Esophagus squamous epithelium (tissue), 4 donors: Measurements from ENCODE around the gene TANC1.

Source experiments
- CTCF ChIP-seq, 6 experiments: fragments of 450-650 bp in 4 of 6; fragments of 200-600 bp in 2 of 6; sonication (generic) in 2 of 6; IDR thresholded peaks; one replicate each; pipeline ENCODE4 v1.5.1; 2016 to 2019; ENCODE audit warnings: antibody characterized with exemption in 6 of 6, mild to moderate bottlenecking in 4 of 6, moderate library complexity in 4 of 6
- POLR2A ChIP-seq, 4 donors: fragments of 450-650 bp; IDR thresholded peaks; one replicate each; pipeline ENCODE4 v1.6.1; 2017; ENCODE audit warnings: antibody characterized with exemption in 4 of 4, mild to moderate bottlenecking in 4 of 4, moderate library complexity in 3 of 4

- TF ChIP-seq CTCF (IDR thresholded peaks at IDR 0.05) (no peak), POLR2A (IDR thresholded peaks at IDR 0.05) (no peak)
Measured at GRCh38 chr2:158935617-158936016, 32.8 kb upstream of the TANC1 start.
